Measurements from ENCODE around the gene ZNF558. TPM values are rescaled to one million over a fixed set of nuclear protein-coding genes. Genes with fewer than 3 reads are reported as not detected.
A peak's percentile ranks its signal among the peaks of the same experiment; 100 is the strongest.

Gene ZNF558
- total RNA-seq, 5 donors from 2014 or later (not counting 1 experiment from before 2014, with no cell fraction given) = 23.7 to 42.2 (median 40.2) TPM

DNA sequence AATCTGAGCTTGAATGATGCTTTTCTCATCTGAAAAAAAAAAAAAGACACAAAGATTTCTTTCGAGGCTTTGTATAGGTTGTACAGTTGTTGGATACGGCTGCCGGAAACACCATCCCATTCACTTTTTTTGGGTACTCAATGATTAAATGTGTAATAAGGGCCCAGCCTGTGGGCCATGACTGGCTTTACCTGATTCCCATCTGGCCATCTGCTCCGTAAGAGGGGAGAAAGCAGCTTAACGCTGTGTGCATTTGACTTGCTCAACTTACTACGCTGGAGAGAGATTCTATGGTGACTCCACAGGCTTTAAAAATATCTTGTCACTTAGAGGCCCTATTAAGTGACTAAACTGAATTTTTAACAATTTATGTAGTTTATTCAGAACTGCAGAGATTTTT is 731 bp downstream of the ZNF558 start:
- POLR2A ChIA-PET = no interaction called here
- Mint-ChIP-seq H3K27me3 (no peaks in the 10 kb centered on the region), H3K27ac (peak overlapping the region; percentile 88 to 91), H3K9me3 (no peaks in the 10 kb centered on the region), H3K4me1 (peaks cover 24 to 31% (median 29%) of the 10 kb centered on the region in 3 donors), H3K36me3 (peaks cover 23% of the 10 kb centered on the region), H3K4me3 (peak overlapping the region; percentile 84 to 87 (median 85))
- peak overlapping the region; percentile 90 for H3K27ac ChIP-seq (ENCODE audit: low read length)
- H3K27me3 ChIP-seq (replicated peaks in 1 of 2; ENCODE audit: control insufficient read depth in 2 of 2, extremely low read depth in 1 of 2, insufficient read depth in 2 of 2, low read length in 1 of 2) = no peaks in the 10 kb centered on the region
- H3K9me3 ChIP-seq = no peaks in the 10 kb centered on the region
- H3K4me3 ChIP-seq (ENCODE audit: control insufficient read depth in 1 of 2, extremely low read depth in 1 of 2, low read length in 1 of 2) = peak overlapping the region; percentile 78 to 84
- ATAC-seq (replicated peaks in 1 of 4) = no peak
- peaks cover 0 to 5% of the 10 kb centered on the region in 2 donors for H3K36me3 ChIP-seq (ENCODE audit: control insufficient read depth in 2 of 2, extremely low read depth in 1 of 2, insufficient read depth in 1 of 2, low read length in 1 of 2)
- CTCF ChIA-PET = no interaction called here
- peaks cover 8 to 18% of the 10 kb centered on the region in 2 experiments for H3K4me1 ChIP-seq (ENCODE audit: control insufficient read depth in 1 of 2, extremely low read depth in 1 of 2, insufficient read depth in 2 of 2, low read length in 2 of 2)
- no peak for DNase-seq
- 52% methylated on average over 2 of the region's 6 CpGs for WGBS (ENCODE audit: insufficient coverage)

DNA sequence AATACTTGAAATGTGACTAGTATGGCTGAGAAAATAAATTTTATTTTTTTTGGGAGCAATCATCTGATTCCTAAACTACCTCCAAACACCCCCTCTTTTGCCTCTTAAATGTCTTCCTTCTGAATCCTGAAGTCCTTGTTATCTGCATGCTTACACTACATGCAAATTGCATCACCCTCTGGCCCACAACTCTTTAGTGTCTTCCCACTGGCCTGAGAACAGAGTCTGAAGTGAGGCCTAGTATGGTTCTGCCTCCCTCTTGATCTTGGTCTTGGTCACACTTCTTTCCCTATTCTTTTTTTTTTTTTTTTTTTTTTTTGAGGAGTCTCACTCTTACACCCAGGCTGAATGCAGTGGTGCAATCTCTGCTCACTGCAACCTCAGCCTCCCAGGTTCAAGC is 4.8 kb downstream of the ZNF558 start:
- POLR2A ChIA-PET = no interaction called here
- Mint-ChIP-seq H3K4me3 (no peak overlapping the region), H3K27ac (no peak overlapping the region), H3K9me3 (no peaks in the 10 kb centered on the region), H3K36me3 (peaks cover 57% of the 10 kb centered on the region), H3K4me1 (peaks cover 20 to 24% (median 24%) of the 10 kb centered on the region in 3 donors), H3K27me3 (no peaks in the 10 kb centered on the region)
- CTCF ChIA-PET = no interaction called here
- Histone ChIP-seq H3K9me3 (no peaks in the 10 kb centered on the region), H3K4me1 (ENCODE audit: control insufficient read depth in 1 of 2, extremely low read depth in 1 of 2, insufficient read depth in 2 of 2, low read length in 2 of 2) (peaks cover 8 to 13% of the 10 kb centered on the region in 2 experiments), H3K27ac (ENCODE audit: low read length) (no peak overlapping the region), H3K4me3 (ENCODE audit: control insufficient read depth in 1 of 2, extremely low read depth in 1 of 2, low read length in 1 of 2) (no peak overlapping the region), H3K36me3 (ENCODE audit: control insufficient read depth in 2 of 2, extremely low read depth in 1 of 2, insufficient read depth in 1 of 2, low read length in 1 of 2) (peaks cover 9 to 30% of the 10 kb centered on the region in 2 donors), H3K27me3 (replicated peaks in 1 of 2; ENCODE audit: control insufficient read depth in 2 of 2, extremely low read depth in 1 of 2, insufficient read depth in 2 of 2, low read length in 1 of 2) (no peaks in the 10 kb centered on the region)
- no peak for ATAC-seq (replicated peaks in 1 of 4)
- DNase-seq = no peak

DNA sequence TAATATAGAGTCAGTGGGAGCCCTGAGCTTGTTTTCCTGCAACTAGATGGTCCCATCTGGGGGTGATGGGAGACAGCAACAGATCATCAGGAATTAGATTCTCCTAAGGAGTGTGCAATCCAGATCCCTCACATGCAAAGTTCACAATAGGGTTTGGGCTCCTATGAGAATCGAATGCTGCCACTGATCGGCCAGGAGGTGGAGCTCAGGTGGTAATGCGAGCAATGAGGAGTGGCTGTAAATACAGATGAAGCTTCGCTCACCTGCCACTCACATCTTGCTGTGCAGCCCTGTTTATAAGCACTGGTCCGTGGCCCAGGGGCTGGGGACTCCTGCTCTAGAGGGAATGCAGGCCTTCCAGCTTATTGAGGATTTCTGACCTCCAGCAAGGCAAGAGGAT is 5.7 kb downstream of the ZNF558 start:
- H3K27ac Mint-ChIP-seq = no peak overlapping the region
- POLR2A ChIA-PET = no interaction called here
- no peak for ATAC-seq (replicated peaks in 1 of 4)
- H3K36me3 ChIP-seq (ENCODE audit: control insufficient read depth in 2 of 2, extremely low read depth in 1 of 2, insufficient read depth in 1 of 2, low read length in 1 of 2) = peaks cover 15 to 39% of the 10 kb centered on the region in 2 donors
- H3K4me3 ChIP-seq (ENCODE audit: control insufficient read depth in 1 of 2, extremely low read depth in 1 of 2, low read length in 1 of 2) = no peak overlapping the region
- no peaks in the 10 kb centered on the region for H3K27me3 ChIP-seq (replicated peaks in 1 of 2; ENCODE audit: control insufficient read depth in 2 of 2, extremely low read depth in 1 of 2, insufficient read depth in 2 of 2, low read length in 1 of 2)
- WGBS (ENCODE audit: insufficient coverage) = 92% methylated on average over 5 of the region's 5 CpGs
- no peak for DNase-seq
- H3K4me1 Mint-ChIP-seq = peaks cover 15 to 20% (median 19%) of the 10 kb centered on the region in 3 donors
- peaks cover 66% of the 10 kb centered on the region for H3K36me3 Mint-ChIP-seq
- H3K27me3 Mint-ChIP-seq = no peaks in the 10 kb centered on the region
- no peaks in the 10 kb centered on the region for H3K9me3 ChIP-seq
- H3K9me3 Mint-ChIP-seq = no peaks in the 10 kb centered on the region
- no peak overlapping the region for H3K27ac ChIP-seq (ENCODE audit: low read length)
- CTCF ChIA-PET = no interaction called here
- peaks cover 6 to 7% of the 10 kb centered on the region in 2 experiments for H3K4me1 ChIP-seq (ENCODE audit: control insufficient read depth in 1 of 2, extremely low read depth in 1 of 2, insufficient read depth in 2 of 2, low read length in 2 of 2)
- no peak overlapping the region for H3K4me3 Mint-ChIP-seq

DNA sequence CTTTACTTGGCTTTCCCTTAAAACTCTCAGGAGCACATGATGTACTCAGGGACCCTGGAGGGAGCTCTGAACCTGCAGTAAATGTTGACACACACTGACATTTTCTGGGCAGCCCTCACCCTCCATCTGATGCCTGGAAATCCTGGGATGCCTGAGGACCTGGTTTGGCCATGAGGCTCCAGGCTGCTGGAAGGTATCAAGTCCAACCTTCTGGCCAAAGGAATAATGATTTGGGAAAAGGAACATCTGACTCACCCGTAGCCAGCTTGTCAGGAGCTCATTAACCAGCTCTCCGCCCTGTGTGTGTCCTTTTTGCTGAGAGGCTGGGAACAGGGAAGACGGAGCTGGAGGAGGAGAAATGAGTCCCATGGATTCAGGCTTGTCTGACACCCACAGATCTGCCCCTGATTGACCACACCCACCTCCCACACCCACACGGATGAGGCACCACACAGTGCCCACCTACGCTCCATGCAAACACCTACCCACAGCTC is 10.3 kb downstream of the ZNF558 start:
- Histone ChIP-seq H3K4me3 (ENCODE audit: control insufficient read depth in 1 of 2, extremely low read depth in 1 of 2, low read length in 1 of 2) (no peak overlapping the region), H3K9me3 (peaks cover 10% of the 10 kb centered on the region), H3K36me3 (ENCODE audit: control insufficient read depth in 2 of 2, extremely low read depth in 1 of 2, insufficient read depth in 1 of 2, low read length in 1 of 2) (peaks cover 40 to 70% of the 10 kb centered on the region in 2 donors), H3K27ac (ENCODE audit: low read length) (no peak overlapping the region), H3K4me1 (ENCODE audit: control insufficient read depth in 1 of 2, extremely low read depth in 1 of 2, insufficient read depth in 2 of 2, low read length in 2 of 2) (no peaks in the 10 kb centered on the region), H3K27me3 (replicated peaks in 1 of 2; ENCODE audit: control insufficient read depth in 2 of 2, extremely low read depth in 1 of 2, insufficient read depth in 2 of 2, low read length in 1 of 2) (no peaks in the 10 kb centered on the region)
- DNase-seq (no peak), ATAC-seq (replicated peaks in 1 of 4) (no peak)
- ChIA-PET CTCF (no interaction called here), POLR2A (no interaction called here)
- peaks cover 93% of the 10 kb centered on the region for H3K36me3 Mint-ChIP-seq
- H3K9me3 Mint-ChIP-seq = peaks cover 8 to 24% (median 9%) of the 10 kb centered on the region in 3 donors
- H3K27me3 Mint-ChIP-seq = no peaks in the 10 kb centered on the region
- no peak overlapping the region for H3K4me3 Mint-ChIP-seq
- H3K27ac Mint-ChIP-seq = no peak overlapping the region
- H3K4me1 Mint-ChIP-seq = peaks cover 0 to 11% (median 3%) of the 10 kb centered on the region in 3 donors
- 90% methylated on average over 2 of the region's 5 CpGs for WGBS (ENCODE audit: insufficient coverage)

DNA sequence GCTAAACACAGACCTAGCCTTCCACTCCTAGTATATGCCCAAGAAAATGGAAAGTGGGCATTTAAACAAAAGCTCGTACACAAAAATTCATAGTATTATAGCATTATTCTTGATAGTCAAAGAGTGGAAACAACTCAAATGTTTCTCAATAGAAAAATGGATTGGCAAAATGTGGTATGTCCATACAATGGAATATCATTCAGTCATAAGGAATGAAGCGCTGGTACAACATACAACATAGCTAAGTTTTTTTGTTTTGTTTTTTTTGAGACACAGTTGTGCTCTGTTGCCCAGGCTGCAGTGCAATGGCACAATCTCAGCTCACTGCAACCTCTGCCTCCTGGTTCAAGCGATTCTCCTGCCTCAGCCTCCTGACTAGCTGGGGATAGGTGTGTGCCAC is 11.9 kb downstream of the ZNF558 start:
- Histone ChIP-seq H3K27ac (ENCODE audit: low read length) (no peak overlapping the region), H3K36me3 (ENCODE audit: control insufficient read depth in 2 of 2, extremely low read depth in 1 of 2, insufficient read depth in 1 of 2, low read length in 1 of 2) (peaks cover 40 to 85% of the 10 kb centered on the region in 2 donors), H3K27me3 (replicated peaks in 1 of 2; ENCODE audit: control insufficient read depth in 2 of 2, extremely low read depth in 1 of 2, insufficient read depth in 2 of 2, low read length in 1 of 2) (no peaks in the 10 kb centered on the region), H3K4me1 (ENCODE audit: control insufficient read depth in 1 of 2, extremely low read depth in 1 of 2, insufficient read depth in 2 of 2, low read length in 2 of 2) (no peaks in the 10 kb centered on the region), H3K9me3 (peaks cover 15% of the 10 kb centered on the region), H3K4me3 (ENCODE audit: control insufficient read depth in 1 of 2, extremely low read depth in 1 of 2, low read length in 1 of 2) (no peak overlapping the region)
- ATAC-seq (replicated peaks in 1 of 4) (no peak), DNase-seq (no peak)
- Mint-ChIP-seq H3K27me3 (no peaks in the 10 kb centered on the region), H3K4me3 (no peak overlapping the region), H3K4me1 (peaks cover 0 to 3% (median 3%) of the 10 kb centered on the region in 3 donors), H3K36me3 (peaks cover 97% of the 10 kb centered on the region), H3K9me3 (peaks cover 10 to 38% (median 20%) of the 10 kb centered on the region in 3 donors), H3K27ac (no peak overlapping the region)
- ChIA-PET CTCF (interaction anchor here in 1 of 2 donors (0.6 kb wide), 1 partner anchor 968 kb away, joined by 4 read pairs; no protein-coding TSS in a partner anchor), POLR2A (no interaction called here)
- no CpG with 5 or more reads among the region's 3 CpGs for whole genome bisulfite sequencing (ENCODE audit: insufficient coverage)

DNA sequence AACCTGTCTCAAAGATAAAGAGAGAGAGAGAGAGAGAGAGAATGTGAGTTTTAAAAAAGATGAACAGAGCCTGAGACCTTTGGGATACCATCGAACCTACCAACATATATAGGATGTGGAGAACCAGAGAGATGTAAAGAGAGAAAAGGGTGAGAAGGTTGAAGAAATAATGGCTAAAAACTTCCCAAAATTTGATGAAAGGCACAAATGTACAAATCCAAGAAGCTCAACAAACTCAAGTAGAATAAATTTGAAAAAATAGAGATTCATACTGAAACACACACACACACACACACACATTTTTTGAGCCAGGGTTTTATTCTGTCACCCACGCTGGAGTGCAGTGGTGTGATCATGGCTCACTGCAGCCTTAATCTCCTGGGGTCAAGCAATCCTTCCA is 16.3 kb downstream of the ZNF558 start:
- Histone ChIP-seq H3K27ac (ENCODE audit: low read length) (no peak overlapping the region), H3K4me1 (ENCODE audit: control insufficient read depth in 1 of 2, extremely low read depth in 1 of 2, insufficient read depth in 2 of 2, low read length in 2 of 2) (no peaks in the 10 kb centered on the region), H3K27me3 (replicated peaks in 1 of 2; ENCODE audit: control insufficient read depth in 2 of 2, extremely low read depth in 1 of 2, insufficient read depth in 2 of 2, low read length in 1 of 2) (no peaks in the 10 kb centered on the region), H3K4me3 (ENCODE audit: control insufficient read depth in 1 of 2, extremely low read depth in 1 of 2, low read length in 1 of 2) (no peak overlapping the region), H3K9me3 (peaks cover 41% of the 10 kb centered on the region), H3K36me3 (ENCODE audit: control insufficient read depth in 2 of 2, extremely low read depth in 1 of 2, insufficient read depth in 1 of 2, low read length in 1 of 2) (peaks cover 23 to 84% of the 10 kb centered on the region in 2 donors)
- CTCF ChIA-PET = no interaction called here
- H3K27ac Mint-ChIP-seq = no peak overlapping the region
- no peaks in the 10 kb centered on the region for H3K27me3 Mint-ChIP-seq
- POLR2A ChIA-PET = no interaction called here
- no peak for ATAC-seq (replicated peaks in 1 of 4)
- no peak for DNase-seq
- H3K4me3 Mint-ChIP-seq = no peak overlapping the region
- no peaks in the 10 kb centered on the region for H3K4me1 Mint-ChIP-seq
- peaks cover 18 to 66% (median 49%) of the 10 kb centered on the region in 3 donors for H3K9me3 Mint-ChIP-seq
- 100% methylated on average over 1 of the region's 2 CpGs for WGBS (ENCODE audit: insufficient coverage)
- peaks cover 100% of the 10 kb centered on the region for H3K36me3 Mint-ChIP-seq

DNA sequence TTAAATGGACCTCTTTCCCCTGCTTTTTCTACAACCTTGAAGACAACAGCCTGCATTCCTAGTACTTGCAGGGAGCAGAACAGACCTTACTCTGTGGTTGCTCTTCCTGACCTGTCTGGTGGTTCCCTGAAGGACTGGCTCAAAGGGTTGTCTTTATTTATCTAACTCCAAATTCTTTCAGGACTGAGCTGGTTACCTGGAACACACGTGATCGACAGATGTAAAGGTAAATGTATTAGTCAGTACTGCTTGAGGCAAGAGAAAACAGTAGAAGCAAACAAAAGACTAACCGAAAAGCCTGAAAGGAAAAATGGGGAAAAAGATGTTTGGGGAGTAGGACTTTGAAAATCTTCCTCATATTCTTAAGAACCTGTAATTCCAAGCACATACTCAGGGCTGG is 17.9 kb downstream of the ZNF558 start:
- no CpG with 5 or more reads among the region's 3 CpGs for WGBS (ENCODE audit: insufficient coverage)
- Histone ChIP-seq H3K27ac (ENCODE audit: low read length) (no peak overlapping the region), H3K4me3 (ENCODE audit: control insufficient read depth in 1 of 2, extremely low read depth in 1 of 2, low read length in 1 of 2) (no peak overlapping the region), H3K9me3 (peaks cover 45% of the 10 kb centered on the region), H3K27me3 (replicated peaks in 1 of 2; ENCODE audit: control insufficient read depth in 2 of 2, extremely low read depth in 1 of 2, insufficient read depth in 2 of 2, low read length in 1 of 2) (no peaks in the 10 kb centered on the region), H3K4me1 (ENCODE audit: control insufficient read depth in 1 of 2, extremely low read depth in 1 of 2, insufficient read depth in 2 of 2, low read length in 2 of 2) (no peaks in the 10 kb centered on the region), H3K36me3 (ENCODE audit: control insufficient read depth in 2 of 2, extremely low read depth in 1 of 2, insufficient read depth in 1 of 2, low read length in 1 of 2) (peaks cover 14 to 72% of the 10 kb centered on the region in 2 donors)
- peaks cover 93% of the 10 kb centered on the region for H3K36me3 Mint-ChIP-seq
- no peak overlapping the region for H3K4me3 Mint-ChIP-seq
- ATAC-seq (replicated peaks in 1 of 4) = no peak
- ChIA-PET CTCF (no interaction called here), POLR2A (no interaction called here)
- no peak for DNase-seq
- no peaks in the 10 kb centered on the region for H3K27me3 Mint-ChIP-seq
- no peaks in the 10 kb centered on the region for H3K4me1 Mint-ChIP-seq
- peaks cover 18 to 64% (median 49%) of the 10 kb centered on the region in 3 donors for H3K9me3 Mint-ChIP-seq
- no peak overlapping the region for H3K27ac Mint-ChIP-seq

Measured in T-cell (primary cell).